Thyroid gland (tissue), 4 donors: ENCODE results near the gene EDNRB.

ENCODE experiments used
- CTCF ChIP-seq, 6 experiments: fragments of 200-600 bp in 3 of 6; fragments of 450-650 bp in 3 of 6; sonication (generic) in 3 of 6; IDR thresholded peaks; one replicate each; pipeline ENCODE4 v1.5.1; 2016 to 2019; ENCODE audit warnings: antibody characterized with exemption in 6 of 6, mild to moderate bottlenecking in 2 of 6, inconsistent platforms in 1 of 6, moderate library complexity in 1 of 6
- POLR2A ChIP-seq, 2 donors: fragments of 450-650 bp; IDR thresholded peaks; one replicate each; pipeline ENCODE4 v1.6.1; 2017; ENCODE audit warnings: antibody characterized with exemption in 2 of 2, mild to moderate bottlenecking in 2 of 2, moderate library complexity in 1 of 2

GRCh38 chr13:77908531-77908930 is 10.1 kb downstream of the EDNRB start:
- no peak for TF ChIP-seq CTCF (IDR thresholded peaks at IDR 0.05)
- TF ChIP-seq POLR2A (IDR thresholded peaks at IDR 0.05), result no peak
